Fibroblast of the aortic adventitia (primary cell): ENCODE measurements around the gene FREM2. TPM values are rescaled to one million over a fixed set of nuclear protein-coding genes. Genes with fewer than 3 reads are reported as not detected.

Experiments used
- DNase-seq: peaks from one replicate; pipeline ENCODE4 v3.0.0-alpha.2; 2010; ENCODE audit warnings: low read depth
- H3K4me3 ChIP-seq: 2 replicates; pipeline ENCODE4 v1.5.1; 2011; ENCODE audit warnings: low read depth, mild to moderate bottlenecking, control low read depth, low read length, moderate library complexity
- total RNA-seq: library from RNA; depleted of rRNA; stranded (reverse); fragments of >200 nt; gene quantifications from 2 replicates; pipeline ENCODE4 v1.2.3, GENCODE V29; 2012; ENCODE audit warnings: low replicate concordance
- TF ChIP-seq, protein P1 (sequence below): IDR thresholded peaks from 2 replicates; pipeline ENCODE4 v1.5.1; 2011; ENCODE audit warnings: mild to moderate bottlenecking, low read length, control low read depth, inconsistent platforms; ENCODE audit not compliant: insufficient read depth

FREM2 gene
- total RNA-seq, 1 donor, result not detected

DNA sequence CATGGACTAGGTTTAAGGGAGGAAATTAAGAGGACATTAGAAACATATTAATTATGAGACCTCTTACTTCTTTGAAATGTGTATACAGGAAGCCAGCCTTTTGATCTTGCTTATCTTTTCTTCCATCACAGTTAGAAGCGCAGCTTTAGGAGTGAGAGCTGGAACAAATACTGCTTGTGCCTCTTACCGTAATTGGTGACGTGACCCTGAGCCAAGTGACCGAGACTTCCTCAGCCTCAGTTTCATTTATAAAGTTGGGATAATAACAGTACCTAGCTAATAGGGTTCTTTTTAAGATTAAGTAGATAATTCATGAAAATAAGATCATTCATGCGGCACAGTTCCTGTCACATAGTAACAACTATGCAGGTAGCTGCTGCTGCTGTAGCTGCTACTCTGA, 18.5 kb downstream of the FREM2 start:
- TF ChIP-seq, protein P1, sequence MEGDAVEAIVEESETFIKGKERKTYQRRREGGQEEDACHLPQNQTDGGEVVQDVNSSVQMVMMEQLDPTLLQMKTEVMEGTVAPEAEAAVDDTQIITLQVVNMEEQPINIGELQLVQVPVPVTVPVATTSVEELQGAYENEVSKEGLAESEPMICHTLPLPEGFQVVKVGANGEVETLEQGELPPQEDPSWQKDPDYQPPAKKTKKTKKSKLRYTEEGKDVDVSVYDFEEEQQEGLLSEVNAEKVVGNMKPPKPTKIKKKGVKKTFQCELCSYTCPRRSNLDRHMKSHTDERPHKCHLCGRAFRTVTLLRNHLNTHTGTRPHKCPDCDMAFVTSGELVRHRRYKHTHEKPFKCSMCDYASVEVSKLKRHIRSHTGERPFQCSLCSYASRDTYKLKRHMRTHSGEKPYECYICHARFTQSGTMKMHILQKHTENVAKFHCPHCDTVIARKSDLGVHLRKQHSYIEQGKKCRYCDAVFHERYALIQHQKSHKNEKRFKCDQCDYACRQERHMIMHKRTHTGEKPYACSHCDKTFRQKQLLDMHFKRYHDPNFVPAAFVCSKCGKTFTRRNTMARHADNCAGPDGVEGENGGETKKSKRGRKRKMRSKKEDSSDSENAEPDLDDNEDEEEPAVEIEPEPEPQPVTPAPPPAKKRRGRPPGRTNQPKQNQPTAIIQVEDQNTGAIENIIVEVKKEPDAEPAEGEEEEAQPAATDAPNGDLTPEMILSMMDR, result no peak

DNA sequence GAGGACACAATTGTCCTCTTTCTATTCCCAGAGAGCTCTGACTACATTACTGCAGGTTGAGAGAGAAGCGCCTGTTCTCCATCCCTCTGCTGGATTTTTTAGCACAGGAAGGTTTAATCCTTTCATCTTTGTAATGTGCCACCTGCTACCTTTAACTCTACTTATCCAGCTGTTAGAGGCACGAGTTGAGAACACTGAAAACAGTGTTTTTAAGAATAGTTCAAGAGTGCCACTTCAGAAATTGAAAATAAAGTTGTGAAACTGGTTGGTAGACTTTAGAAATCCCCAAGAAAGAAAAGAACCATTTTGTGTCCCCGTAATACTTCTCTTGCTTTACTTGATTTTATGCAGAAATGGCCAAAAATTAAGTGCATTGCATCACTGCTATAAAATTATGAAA, 20.6 kb downstream of the FREM2 start:
- DNase-seq, result no peak
- no peak overlapping the region for H3K4me3 ChIP-seq
- TF ChIP-seq, protein P1, result no peak

More for the DNA sequence above, 18.5 kb downstream of the FREM2 start:
- no peak for DNase-seq
- no peak overlapping the region for H3K4me3 ChIP-seq

DNA sequence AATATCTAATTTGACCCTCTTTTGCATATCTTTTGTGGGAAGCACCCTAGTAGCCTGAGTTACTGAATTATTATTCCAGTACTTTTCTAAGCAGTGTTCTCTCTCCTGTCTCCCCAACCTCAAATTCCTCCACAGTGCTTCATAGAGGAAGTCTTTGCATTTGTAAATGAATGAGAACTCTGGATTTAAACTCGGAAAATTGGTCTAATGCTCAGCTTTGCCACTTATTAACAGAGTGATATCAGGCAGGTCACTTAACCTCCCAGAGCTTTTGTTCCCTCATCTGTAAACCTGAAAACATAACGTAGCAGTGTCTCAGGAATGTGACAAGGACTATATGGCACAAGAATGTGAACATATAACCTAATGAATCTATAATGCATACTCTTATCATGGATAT, 26.2 kb downstream of the FREM2 start:
- no peak overlapping the region for H3K4me3 ChIP-seq
- no peak for DNase-seq
- TF ChIP-seq, protein P1, result no peak

DNA sequence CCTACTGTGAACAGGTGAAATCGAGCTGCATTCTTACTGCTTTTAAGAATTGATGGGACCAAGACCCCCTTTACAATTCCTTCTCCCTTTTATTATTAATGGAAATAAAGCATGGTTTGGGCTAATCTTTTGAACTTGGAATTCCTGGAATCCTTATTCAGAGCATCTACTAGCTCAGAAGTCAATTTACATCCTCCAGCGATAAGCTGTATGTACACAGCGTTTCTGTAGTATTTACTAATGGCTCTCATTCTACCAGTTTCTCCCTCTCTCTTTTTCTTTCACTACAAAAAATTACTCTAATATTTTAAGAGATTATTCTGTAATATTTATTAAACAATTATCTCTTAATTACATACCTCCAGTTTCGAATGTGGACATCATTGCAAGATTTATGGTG, 31.5 kb downstream of the FREM2 start:
- H3K4me3 ChIP-seq, result no peak overlapping the region
- TF ChIP-seq, protein P1, result no peak
- no peak for DNase-seq

DNA sequence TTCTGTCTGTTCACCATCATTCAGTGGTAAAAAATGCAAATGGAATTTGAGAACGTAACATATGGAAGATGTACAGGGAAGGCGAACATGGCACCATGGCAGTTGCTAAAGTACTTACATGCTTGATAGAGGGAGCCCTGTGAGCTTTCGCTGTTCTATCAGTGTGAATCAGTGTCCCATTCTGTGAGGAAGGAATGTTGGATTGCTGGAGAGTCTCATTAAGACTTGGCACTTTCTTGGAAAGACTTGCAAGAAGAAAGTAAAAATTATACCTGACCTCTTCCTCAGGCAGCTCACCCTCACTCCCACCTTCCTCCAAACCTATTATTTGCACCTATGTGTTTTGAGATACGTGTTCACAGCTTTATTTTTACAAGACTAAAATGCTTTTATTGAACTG, 43.5 kb downstream of the FREM2 start:
- TF ChIP-seq, protein P1, result no peak
- DNase-seq, result no peak
- H3K4me3 ChIP-seq, result no peak overlapping the region

DNA sequence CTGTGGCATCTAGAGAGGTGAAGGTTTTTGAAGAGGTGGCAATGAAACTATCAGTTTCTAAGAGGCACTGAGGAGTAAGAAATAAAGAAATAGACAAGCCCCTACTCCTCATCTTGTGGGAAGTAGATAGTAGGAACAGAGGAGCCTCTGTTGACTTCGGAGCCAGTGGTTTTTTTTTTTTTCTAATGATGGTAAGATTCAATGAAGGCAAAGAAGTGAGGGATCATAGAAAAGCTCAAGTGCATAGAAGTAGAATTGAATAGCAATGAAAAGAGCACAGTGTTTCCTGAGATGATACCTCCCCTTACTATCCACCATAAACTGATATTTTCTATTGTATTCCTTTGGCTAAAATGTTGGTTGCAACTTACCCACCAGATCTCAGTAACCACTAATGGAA, 46.3 kb downstream of the FREM2 start:
- no peak for DNase-seq
- TF ChIP-seq, protein P1, result no peak
- no peak overlapping the region for H3K4me3 ChIP-seq

DNA sequence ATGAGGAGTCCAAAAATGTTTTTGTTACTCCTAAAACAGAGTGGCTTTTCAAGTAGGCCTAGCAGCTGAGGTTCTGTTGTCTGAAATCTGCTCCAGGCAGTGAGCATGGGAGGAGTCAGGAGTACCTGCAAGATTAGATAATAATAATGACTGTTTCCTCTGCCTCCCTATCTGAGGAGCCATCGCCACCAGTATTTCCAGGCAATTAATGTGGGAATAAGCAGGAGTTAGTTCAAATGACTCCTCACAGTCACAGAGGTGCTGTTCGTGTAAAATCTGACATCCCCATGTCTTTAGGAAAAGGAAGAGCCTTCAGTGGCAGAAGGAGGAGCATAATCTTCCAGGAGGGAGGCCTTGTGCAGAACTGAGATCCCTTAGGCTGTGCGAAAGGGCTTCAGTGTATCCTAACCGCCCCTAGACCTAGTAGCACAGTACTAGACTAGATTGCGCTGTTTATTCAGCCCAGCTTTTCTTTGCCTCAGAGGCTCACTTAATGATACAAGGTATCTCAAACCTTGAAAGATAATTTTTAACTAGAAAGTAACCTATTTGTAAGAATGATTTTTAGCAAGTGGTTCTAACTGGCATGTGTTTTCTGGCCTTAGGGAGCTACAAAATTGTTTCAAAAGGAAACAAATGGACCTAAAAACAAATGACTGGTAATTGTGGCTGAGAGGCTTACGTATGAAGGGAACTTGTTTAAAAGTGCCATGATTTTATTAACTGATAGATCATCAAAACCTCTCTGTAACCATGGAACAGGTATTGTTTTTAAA, 49.0 kb downstream of the FREM2 start:
- no peak for DNase-seq
- H3K4me3 ChIP-seq, result no peak overlapping the region
- TF ChIP-seq, protein P1, result no peak
